Pancreas (tissue), 10 donors: ENCODE measurements around the gene RRP8. TPM values are rescaled to one million over a fixed set of nuclear protein-coding genes. Genes with fewer than 3 reads are reported as not detected.

Experiments
- ATAC-seq, 4 donors: fragments of 200-7000 bp; cut with Tn5 transposase; one replicate each; pipeline versions ENCODE4 v1.8.0 to v1.9.1; 2020; ENCODE audit warnings: mild to moderate bottlenecking in 4 of 4, moderate library complexity in 4 of 4
- DNase-seq, 6 donors: peaks; one replicate each; pipeline ENCODE4 v3.0.0-alpha.2; 2020
- FAIRE-seq: peaks from 2 replicates; lab custom pipeline; 2012; peaks lifted over from hg19 to GRCh38; lab: Jason Lieb, UNC
- H3K27ac ChIP-seq, 4 donors: fragments of 200-600 bp; sonication (generic); 1 replicate in 3 of 4; 2 replicates in 1 of 4; pipeline versions ENCODE4 v1.5.0 to v1.8.0; 2020
- H3K27me3 ChIP-seq, 4 donors: fragments of 200-600 bp; one replicate each; pipeline ENCODE4 v1.8.0; 2021
- H3K36me3 ChIP-seq, 3 donors: fragments of 200-600 bp; sonication (generic) in 1 of 3; one replicate each; pipeline versions ENCODE4 v1.5.0 to v1.8.0; 2020 to 2021
- H3K4me1 ChIP-seq, 3 donors: fragments of 200-600 bp; one replicate each; pipeline ENCODE4 v1.8.0; 2021
- H3K4me3 ChIP-seq, 4 donors: fragments of 200-600 bp; sonication (generic) in 2 of 4; one replicate each; pipeline versions ENCODE4 v1.5.0 to v1.8.0; 2020 to 2021
- H3K9me3 ChIP-seq, 4 donors: fragments of 200-600 bp; one replicate each; pipeline ENCODE4 v1.8.0; 2021
- WGBS, 2 donors: extraction: QIAGEN DNeasy Blood & Tissue Kit; methylation state at CpG; one replicate each; pipeline ENCODE4 v1.1.7; 2013; 5-methylcytosine and 5-hydroxymethylcytosine counted together
- intact Hi-C, 3 donors: fragments of 100-400 bp; cut with DNase I; formaldehyde crosslinking; loops; one replicate each; pipeline versions ENCODE4 v1.11.1 to v1.14.2; 2022
- polyA plus RNA-seq, 2 donors: library from polyadenylated mRNA; stranded (reverse); fragments of 200-250 nt; gene quantifications; one replicate each; pipeline ENCODE4 v1.2.3, GENCODE V29; 2013
- total RNA-seq, 6 donors: library from RNA; stranded (reverse); fragmentation: NEBNext Ultra II Directional in 4 of 6; extraction: Animal tissue kit (Norgen Biotek cat#: 25700) in 4 of 6; gene quantifications; one replicate each; pipeline versions ENCODE4 v1.2.1 to v1.2.4, GENCODE V29; 2021 to 2023
- TF ChIP-seq, protein P1 (sequence below), 4 donors: fragments of 200-600 bp; sonication (generic) in 3 of 4; IDR thresholded peaks; one replicate each; pipeline versions ENCODE4 v1.5.0 to v1.8.0; 2021; ENCODE audit warnings: antibody characterized with exemption in 4 of 4
- donor health status: healthy with polysubstance abuse.
- donor health status: DM: no; HTN: no; CAD: no; lungs with moderate emphysema.
- donor health status: DM: no; HTN: no; CAD: no.
- donor health status: control.
- donor health status: control.
- donor health status: Bipolar disorder and iron deficiency.
- donor health status: DM: yes; HTN: yes; CAD: no.
- donor health status: DM: no; HTN: no; CAD: no.
- donor health status: DM: no; HTN: no; CAD: no.
- donor health status: DM: yes; HTN: yes; CAD: no.

RRP8 gene
- total and polyA plus RNA-seq, 8 donors, result 6.3 to 25.0 (median 10.2) TPM

DNA sequence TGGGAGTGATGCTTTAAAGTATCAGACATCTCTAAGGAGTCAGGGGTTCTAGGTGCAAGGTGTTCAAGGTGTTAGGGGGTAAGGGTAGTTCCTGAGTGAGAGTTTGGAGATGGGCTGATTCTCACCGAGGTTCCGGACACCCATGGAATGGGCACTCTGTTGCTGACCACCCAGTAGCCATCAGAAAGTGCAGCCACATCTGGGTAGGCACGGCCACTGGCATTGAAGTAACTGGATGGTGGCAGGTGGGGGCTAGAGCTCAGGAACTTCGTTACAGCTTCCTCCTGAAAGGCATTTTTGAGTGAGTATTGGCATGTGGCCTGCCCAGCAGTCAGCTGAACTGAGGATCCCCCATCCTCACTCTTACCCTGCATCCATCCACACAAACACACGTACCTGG is 11.6 kb upstream of the RRP8 start:
- DNase-seq, result no peak
- Histone ChIP-seq H3K4me3 (no peak overlapping the region), H3K27ac (no peak overlapping the region), H3K36me3 (peaks cover 0 to 10% (median 7%) of the 10 kb centered on the region in 3 donors), H3K4me1 (peaks cover 6 to 29% (median 20%) of the 10 kb centered on the region in 3 donors), H3K27me3 (no peaks in the 10 kb centered on the region), H3K9me3 (no peaks in the 10 kb centered on the region)
- 94 to 95% methylated on average over 5 of the region's 5 CpGs for WGBS, 2 donors
- ATAC-seq, result no peak
- TF ChIP-seq, protein P1, sequence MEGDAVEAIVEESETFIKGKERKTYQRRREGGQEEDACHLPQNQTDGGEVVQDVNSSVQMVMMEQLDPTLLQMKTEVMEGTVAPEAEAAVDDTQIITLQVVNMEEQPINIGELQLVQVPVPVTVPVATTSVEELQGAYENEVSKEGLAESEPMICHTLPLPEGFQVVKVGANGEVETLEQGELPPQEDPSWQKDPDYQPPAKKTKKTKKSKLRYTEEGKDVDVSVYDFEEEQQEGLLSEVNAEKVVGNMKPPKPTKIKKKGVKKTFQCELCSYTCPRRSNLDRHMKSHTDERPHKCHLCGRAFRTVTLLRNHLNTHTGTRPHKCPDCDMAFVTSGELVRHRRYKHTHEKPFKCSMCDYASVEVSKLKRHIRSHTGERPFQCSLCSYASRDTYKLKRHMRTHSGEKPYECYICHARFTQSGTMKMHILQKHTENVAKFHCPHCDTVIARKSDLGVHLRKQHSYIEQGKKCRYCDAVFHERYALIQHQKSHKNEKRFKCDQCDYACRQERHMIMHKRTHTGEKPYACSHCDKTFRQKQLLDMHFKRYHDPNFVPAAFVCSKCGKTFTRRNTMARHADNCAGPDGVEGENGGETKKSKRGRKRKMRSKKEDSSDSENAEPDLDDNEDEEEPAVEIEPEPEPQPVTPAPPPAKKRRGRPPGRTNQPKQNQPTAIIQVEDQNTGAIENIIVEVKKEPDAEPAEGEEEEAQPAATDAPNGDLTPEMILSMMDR (IDR thresholded peaks at IDR 0.05), result no peak
- no peak for FAIRE-seq
- intact Hi-C loops, result loop anchor here in 1 of 3 donors (10.0 kb wide), 1 partner anchor 70 kb away; the partner anchor contains the start of gene MRPL17

DNA sequence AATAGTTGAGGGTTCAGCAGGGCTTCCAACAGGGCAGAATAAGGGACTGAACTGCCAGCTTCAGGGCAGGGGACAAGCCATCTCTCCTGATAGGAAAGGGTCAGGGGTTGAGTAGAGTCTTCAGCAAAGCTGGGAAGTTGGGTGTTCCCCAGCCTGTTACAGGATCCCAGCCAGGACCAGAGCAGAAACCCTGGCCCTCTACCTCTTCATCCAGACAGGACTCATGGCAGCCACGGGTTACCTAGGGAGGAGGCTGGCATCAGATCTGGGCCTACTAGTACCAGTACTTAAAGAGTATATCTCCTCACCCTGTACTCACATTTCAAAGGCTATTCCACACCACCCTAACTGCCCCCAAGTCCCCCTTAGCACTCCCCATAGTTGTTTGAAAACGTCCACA is 11.0 kb upstream of the RRP8 start:
- Histone ChIP-seq H3K4me1 (peaks cover 6 to 29% (median 15%) of the 10 kb centered on the region in 3 donors), H3K27ac (no peak overlapping the region), H3K9me3 (no peaks in the 10 kb centered on the region), H3K36me3 (peaks cover 5 to 16% (median 13%) of the 10 kb centered on the region in 3 donors), H3K27me3 (no peaks in the 10 kb centered on the region), H3K4me3 (no peak overlapping the region)
- TF ChIP-seq, protein P1 (IDR thresholded peaks at IDR 0.05), result no peak
- intact Hi-C loops, result loop anchor here in 1 of 3 donors (10.0 kb wide), 1 partner anchor 70 kb away; the partner anchor contains the start of gene MRPL17
- DNase-seq, result peak in 1 of 6 donors; percentile 19
- 83 to 93% methylated on average over 2 of the region's 2 CpGs for WGBS, 2 donors
- no peak for ATAC-seq
- FAIRE-seq, result no peak

DNA sequence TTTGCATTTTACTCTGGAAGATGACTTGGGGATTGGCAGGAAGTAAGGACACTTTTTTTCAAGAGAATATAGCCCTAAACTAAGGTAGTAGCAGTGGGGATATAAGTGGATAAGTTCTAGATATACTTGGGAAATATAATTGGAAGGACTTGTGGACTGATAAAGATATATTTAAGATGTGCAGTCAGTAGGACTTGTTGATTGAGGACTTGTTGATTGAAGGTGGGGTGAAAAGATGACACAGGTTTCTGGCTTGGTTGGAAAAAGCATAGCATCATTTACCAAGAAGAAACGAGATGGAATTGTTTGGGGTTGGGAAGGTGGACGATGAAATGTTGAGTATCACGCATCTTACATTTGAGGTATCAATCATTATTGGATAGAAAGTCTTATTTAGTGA is 10.1 kb upstream of the RRP8 start:
- H3K27ac ChIP-seq, result peak overlapping the region; percentile 89 to 100 (median 97)
- H3K4me1 ChIP-seq, result peaks cover 6 to 27% (median 15%) of the 10 kb centered on the region in 3 donors
- H3K36me3 ChIP-seq, result peaks cover 9 to 25% (median 19%) of the 10 kb centered on the region in 3 donors

DNA sequence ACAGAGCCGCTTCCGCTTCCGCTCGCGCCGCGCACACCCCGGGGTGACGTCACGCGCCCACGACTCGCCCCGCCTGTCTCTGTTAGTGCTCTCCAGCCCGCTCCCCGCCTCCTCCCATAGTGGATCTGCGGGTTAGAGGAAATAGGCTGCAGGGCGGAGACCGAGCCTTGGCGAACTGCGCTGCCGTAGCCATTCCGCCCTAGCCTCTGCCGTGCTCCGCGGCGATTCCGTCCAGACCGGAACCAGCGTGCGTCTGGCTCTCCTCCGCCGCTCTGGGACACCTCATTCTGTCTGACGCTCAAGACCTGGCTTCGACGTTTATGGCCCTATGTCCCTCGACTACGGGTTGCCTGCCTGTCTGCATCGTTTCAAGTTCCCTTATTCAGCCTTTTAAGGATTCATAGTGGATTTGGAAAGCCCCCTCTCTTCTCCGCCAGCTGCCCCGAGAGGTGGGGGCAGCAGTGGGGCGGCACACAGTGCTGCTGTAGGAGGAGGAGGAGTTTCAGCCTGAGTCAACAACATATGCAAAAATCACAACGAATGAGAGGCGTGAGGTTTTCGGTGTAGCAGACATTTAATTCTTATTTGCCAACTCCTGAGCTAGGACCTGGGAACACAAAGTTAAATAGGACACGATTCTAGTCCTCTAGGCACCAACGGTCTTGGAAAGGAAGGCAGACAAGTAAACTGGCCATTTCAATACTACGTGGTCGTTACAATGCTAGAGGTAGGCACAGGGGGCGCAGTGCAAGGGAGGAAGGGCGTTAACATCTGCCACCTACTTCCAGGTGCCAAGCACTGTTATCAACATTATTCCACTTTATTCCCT is 9.0 kb upstream of the RRP8 start, which contains the start of gene TAF10:
TAF10 (minus strand) TSS at position 4 of the 829 bp plus-strand sequence. CDS start 27 bp downstream, outside the sequence.
- Histone ChIP-seq H3K4me1 (peaks cover 7 to 22% (median 15%) of the 10 kb centered on the region in 3 donors), H3K27me3 (no peaks in the 10 kb centered on the region), H3K4me3 (peak within 1 kb of the TSS; percentile 52 to 83 (median 77)), H3K9me3 (no peaks in the 10 kb centered on the region), H3K36me3 (peaks cover 9 to 33% (median 23%) of the 10 kb centered on the region in 3 donors), H3K27ac (peak within 1 kb of the TSS; percentile 89 to 100 (median 97))
- TF ChIP-seq, protein P1 (IDR thresholded peaks at IDR 0.05), result peak in 2 of 4 donors; percentile 14 to 32
- peak; percentile 97 to 98 (median 98) for DNase-seq
- FAIRE-seq, result peak; percentile 90
- 0% methylated on average over 37 to 51 of the region's 51 CpGs for WGBS, 2 donors
- intact Hi-C loops, result loop anchor here in 1 of 3 donors (10.0 kb wide), 1 partner anchor 72 kb away; the partner anchor contains the start of gene MRPL17
- peak; percentile 92 to 97 (median 94) for ATAC-seq

More for the DNA sequence above, 10.1 kb upstream of the RRP8 start:
- Histone ChIP-seq H3K4me3 (peak overlapping the region in 2 of 4 donors; percentile 74 to 83), H3K9me3 (no peaks in the 10 kb centered on the region), H3K27me3 (no peaks in the 10 kb centered on the region)
- intact Hi-C loops, result loop anchor here in 1 of 3 donors (10.0 kb wide), 1 partner anchor 71 kb away; the partner anchor contains the start of gene MRPL17
- 89 to 92% methylated on average over 3 of the region's 3 CpGs for WGBS, 2 donors
- FAIRE-seq, result no peak
- TF ChIP-seq, protein P1 (IDR thresholded peaks at IDR 0.05), result no peak
- ATAC-seq, result no peak
- peak in 1 of 6 donors; percentile 2 for DNase-seq
